ENCODE data around the gene NCMAP. TPM values are rescaled to one million over a fixed set of nuclear protein-coding genes. Genes with fewer than 3 reads are reported as not detected.

NCMAP gene
- total RNA-seq, 2 donors from 2014 or later, result not detected

DNA sequence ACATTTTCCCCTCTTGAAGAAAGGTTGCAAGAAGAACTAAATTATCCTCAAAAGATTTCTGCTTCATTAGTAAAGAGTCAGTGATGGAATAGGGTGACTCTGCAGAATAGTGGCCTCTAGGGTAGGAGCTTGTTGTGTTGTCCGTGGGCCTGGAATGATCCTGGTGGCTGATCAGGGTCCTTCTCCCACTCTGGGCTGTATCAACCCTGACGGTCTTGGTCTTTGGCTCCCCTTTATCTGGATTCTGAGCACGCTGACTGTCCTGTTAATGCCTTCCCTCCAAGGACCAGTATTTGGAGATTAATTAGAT lies 50.4 kb downstream of the NCMAP start:
- H3K4me3 Mint-ChIP-seq, result no peak overlapping the region
- no peak overlapping the region for H3K27ac Mint-ChIP-seq
- H3K27me3 Mint-ChIP-seq, result no peaks in the 10 kb centered on the region
- H3K9me3 Mint-ChIP-seq, result no peaks in the 10 kb centered on the region
- H3K36me3 Mint-ChIP-seq (ENCODE audit: low read depth), result no peaks in the 10 kb centered on the region
- no peak for ATAC-seq (replicated peaks)
- H3K4me1 Mint-ChIP-seq, result no peaks in the 10 kb centered on the region

DNA sequence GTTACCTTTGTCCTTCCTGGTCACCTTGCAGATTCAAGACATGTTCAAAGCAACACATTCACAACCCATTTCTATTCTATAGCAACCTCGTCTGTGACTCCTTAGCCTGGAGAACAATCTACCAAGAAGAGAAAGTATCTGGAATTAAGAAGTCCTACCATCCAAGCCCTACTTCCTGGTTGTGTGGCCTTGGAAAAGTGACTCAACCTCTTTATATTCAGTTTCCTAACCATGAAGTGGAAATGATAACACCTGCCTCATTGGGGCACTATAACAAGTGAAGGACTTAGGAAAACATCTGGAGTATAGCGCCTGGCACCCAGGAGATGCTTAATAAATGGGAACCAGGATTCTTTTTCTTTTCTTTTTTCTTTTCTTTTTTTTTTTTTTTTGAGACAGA lies 50.7 kb downstream of the NCMAP start:
- Mint-ChIP-seq H3K27ac (no peak overlapping the region), H3K4me1 (no peaks in the 10 kb centered on the region), H3K9me3 (no peaks in the 10 kb centered on the region), H3K4me3 (no peak overlapping the region), H3K27me3 (no peaks in the 10 kb centered on the region), H3K36me3 (ENCODE audit: low read depth) (no peaks in the 10 kb centered on the region)
- ATAC-seq (replicated peaks), result no peak

DNA sequence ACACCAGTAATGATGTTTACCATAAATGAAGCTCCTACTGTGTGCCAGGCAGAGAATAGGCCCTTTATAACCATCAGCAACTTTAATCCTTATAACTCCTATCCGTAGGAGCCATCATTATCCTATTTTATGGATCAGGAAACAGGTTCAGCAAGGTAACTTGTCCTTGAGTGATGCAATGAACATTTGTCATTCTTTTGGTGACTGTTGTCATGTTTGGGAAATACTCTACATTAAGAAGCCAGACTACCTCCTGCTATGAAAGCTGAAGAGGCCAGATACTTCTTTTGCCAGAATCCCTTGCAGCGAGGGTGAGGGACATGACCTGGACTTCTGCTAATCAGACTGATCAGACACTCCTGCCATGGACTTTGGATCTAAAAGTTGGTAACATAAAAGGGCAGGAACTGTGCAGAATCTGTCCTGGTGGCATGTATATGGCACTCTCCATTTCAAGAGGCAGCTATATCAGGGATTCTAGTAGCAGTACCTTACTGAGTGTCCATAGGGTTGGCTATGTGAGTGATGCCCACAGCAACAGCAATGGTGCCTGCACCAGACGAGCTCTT lies 54.1 kb downstream of the NCMAP start:
- Mint-ChIP-seq H3K9me3 (no peaks in the 10 kb centered on the region), H3K4me1 (no peaks in the 10 kb centered on the region), H3K36me3 (ENCODE audit: low read depth) (no peaks in the 10 kb centered on the region), H3K27ac (no peak overlapping the region), H3K4me3 (no peak overlapping the region), H3K27me3 (no peaks in the 10 kb centered on the region)
- no peak for ATAC-seq (replicated peaks)

DNA sequence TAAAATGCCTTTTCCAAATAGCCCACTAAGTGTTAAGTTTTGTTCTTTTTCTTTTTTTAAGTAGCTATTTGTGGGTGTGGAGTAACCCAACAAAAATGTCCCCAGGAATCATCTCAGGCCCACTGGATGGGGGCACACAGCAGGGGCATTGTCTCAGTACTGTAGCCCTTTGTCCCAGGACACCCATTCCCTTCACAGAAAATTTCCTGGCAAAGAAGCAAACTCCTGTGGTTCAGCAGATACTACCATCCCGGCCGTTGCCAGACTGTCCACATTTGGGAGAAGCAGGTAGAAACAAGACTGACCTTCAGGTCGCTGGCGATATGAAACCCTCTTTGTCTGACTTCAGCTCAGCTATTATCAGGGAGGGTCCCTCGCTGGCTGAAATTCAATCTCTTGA lies 63.5 kb downstream of the NCMAP start:
- Mint-ChIP-seq H3K9me3 (no peaks in the 10 kb centered on the region), H3K4me1 (no peaks in the 10 kb centered on the region), H3K4me3 (no peak overlapping the region), H3K27me3 (peaks cover 14% of the 10 kb centered on the region), H3K36me3 (ENCODE audit: low read depth) (no peaks in the 10 kb centered on the region), H3K27ac (no peak overlapping the region)
- no peak for ATAC-seq (replicated peaks)

DNA sequence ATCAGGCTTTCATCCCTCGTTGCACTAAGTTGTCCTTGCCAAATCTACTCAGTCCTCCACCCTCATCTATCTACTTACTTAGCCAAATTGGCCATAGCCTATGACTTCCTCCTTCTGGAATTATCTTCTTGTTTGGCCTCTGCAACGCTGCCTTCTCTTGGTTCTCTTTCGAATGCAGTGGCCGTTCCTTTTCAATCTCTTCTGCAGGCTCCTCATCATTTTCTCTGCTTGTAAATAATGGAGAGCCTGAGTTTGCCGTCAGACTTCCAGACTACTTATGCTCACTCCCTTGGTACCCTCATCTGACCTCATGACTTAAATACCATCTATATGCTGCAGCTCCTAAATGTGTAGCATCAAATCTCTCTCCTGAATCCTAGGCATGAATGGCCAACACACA lies 64.8 kb downstream of the NCMAP start:
- Mint-ChIP-seq H3K4me3 (no peak overlapping the region), H3K4me1 (no peaks in the 10 kb centered on the region), H3K27me3 (peaks cover 14% of the 10 kb centered on the region), H3K27ac (no peak overlapping the region), H3K9me3 (no peaks in the 10 kb centered on the region), H3K36me3 (ENCODE audit: low read depth) (no peaks in the 10 kb centered on the region)
- ATAC-seq (replicated peaks), result no peak

DNA sequence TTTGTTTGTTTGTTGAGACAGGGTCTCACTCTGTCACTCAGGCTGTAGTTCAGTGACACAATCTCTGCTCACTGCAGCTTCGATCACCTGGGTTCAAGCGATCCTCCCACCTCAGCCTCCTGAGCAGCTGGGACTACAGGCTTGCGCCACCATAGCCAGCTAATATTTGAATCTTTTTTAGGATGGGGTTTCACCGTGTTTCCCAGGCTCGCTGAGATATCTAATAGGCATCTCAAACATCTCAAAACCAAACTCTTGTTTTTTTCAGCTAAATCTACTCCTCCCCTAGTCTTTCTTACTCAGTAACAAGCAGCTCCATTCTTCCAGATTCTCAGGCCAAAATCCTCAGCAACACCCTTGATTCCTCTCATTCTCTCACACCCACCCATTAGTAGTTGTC lies 65.2 kb downstream of the NCMAP start:
- Mint-ChIP-seq H3K4me3 (no peak overlapping the region), H3K27me3 (peaks cover 14% of the 10 kb centered on the region), H3K27ac (no peak overlapping the region), H3K4me1 (no peaks in the 10 kb centered on the region), H3K36me3 (ENCODE audit: low read depth) (no peaks in the 10 kb centered on the region), H3K9me3 (no peaks in the 10 kb centered on the region)
- no peak for ATAC-seq (replicated peaks)

DNA sequence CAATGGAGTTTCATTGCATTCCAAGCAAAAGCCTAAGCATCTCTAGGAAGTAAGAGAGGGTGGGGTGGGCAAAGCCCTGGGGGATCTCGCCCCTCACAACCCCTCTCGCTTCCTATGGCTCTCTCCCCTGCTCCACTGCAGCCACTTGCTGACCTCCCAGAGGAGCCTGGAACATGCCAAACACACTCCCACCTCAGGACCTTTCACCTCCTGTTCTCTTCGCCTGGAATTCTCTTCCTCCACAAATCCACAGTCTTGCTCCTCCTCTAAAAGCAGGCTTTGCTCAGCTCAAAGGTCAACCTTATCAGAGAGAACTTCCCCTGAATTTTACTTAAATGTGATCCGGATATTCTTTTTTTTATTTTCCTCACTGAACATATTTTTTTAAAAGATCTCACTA lies 66.3 kb downstream of the NCMAP start:
- ATAC-seq (replicated peaks), result no peak
- H3K36me3 Mint-ChIP-seq (ENCODE audit: low read depth), result no peaks in the 10 kb centered on the region
- H3K9me3 Mint-ChIP-seq, result no peaks in the 10 kb centered on the region
- no peak overlapping the region for H3K27ac Mint-ChIP-seq
- no peaks in the 10 kb centered on the region for H3K4me1 Mint-ChIP-seq
- peaks cover 14% of the 10 kb centered on the region for H3K27me3 Mint-ChIP-seq
- H3K4me3 Mint-ChIP-seq, result no peak overlapping the region

DNA sequence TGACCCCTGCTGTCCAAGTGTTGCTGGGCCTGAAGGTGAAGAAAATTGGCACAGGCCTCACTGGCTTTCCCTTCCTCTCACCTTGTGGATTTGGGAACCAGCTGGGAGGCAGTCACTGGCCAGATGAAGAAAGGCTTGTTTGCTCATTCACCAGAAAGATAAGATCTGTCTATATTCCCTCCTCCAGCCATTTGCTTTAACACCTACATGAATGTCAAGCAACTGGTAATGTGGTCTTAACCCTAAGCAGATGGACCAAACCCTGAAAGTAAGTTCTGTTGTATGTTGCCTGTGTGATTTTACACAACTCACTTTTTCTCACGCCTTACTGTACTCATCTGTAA lies 76.9 kb downstream of the NCMAP start:
- no peaks in the 10 kb centered on the region for H3K9me3 Mint-ChIP-seq
- ATAC-seq (replicated peaks), result no peak
- no peaks in the 10 kb centered on the region for H3K27me3 Mint-ChIP-seq
- no peaks in the 10 kb centered on the region for H3K4me1 Mint-ChIP-seq
- no peaks in the 10 kb centered on the region for H3K36me3 Mint-ChIP-seq (ENCODE audit: low read depth)
- no peak overlapping the region for H3K4me3 Mint-ChIP-seq
- no peak overlapping the region for H3K27ac Mint-ChIP-seq

DNA sequence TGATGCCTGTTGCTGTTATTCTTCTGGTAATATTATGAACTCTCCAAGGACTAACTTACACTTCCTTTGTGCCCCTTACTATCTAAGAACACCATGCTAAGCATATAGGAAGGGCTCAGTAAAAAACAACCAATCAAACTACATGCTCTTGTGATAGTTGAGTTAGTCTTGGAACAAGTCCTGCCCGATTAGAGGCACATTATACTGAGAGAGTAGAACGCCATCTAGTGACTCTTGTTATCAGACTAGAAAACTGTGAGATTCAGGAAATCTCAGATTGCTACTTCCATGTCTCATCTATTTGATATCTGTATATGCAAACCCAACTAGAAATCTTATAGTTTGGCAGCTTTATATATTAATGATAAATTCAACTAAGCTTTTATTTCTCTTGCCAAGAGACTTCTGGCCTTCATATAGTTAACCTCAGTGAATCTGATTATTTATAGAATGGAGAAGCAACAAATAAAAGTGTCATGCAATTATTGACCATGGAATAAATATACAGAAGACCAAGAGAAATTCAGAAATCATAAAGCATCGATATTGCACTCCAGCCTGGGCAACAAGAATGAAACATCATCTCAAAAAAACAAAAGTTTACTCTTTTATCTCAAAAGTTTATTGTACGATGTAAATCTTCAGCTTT lies 79.4 kb downstream of the NCMAP start:
- Mint-ChIP-seq H3K27ac (no peak overlapping the region), H3K27me3 (no peaks in the 10 kb centered on the region), H3K4me1 (peaks cover 6% of the 10 kb centered on the region), H3K36me3 (ENCODE audit: low read depth) (no peaks in the 10 kb centered on the region), H3K9me3 (no peaks in the 10 kb centered on the region), H3K4me3 (no peak overlapping the region)
- ATAC-seq (replicated peaks), result peak; percentile 71

DNA sequence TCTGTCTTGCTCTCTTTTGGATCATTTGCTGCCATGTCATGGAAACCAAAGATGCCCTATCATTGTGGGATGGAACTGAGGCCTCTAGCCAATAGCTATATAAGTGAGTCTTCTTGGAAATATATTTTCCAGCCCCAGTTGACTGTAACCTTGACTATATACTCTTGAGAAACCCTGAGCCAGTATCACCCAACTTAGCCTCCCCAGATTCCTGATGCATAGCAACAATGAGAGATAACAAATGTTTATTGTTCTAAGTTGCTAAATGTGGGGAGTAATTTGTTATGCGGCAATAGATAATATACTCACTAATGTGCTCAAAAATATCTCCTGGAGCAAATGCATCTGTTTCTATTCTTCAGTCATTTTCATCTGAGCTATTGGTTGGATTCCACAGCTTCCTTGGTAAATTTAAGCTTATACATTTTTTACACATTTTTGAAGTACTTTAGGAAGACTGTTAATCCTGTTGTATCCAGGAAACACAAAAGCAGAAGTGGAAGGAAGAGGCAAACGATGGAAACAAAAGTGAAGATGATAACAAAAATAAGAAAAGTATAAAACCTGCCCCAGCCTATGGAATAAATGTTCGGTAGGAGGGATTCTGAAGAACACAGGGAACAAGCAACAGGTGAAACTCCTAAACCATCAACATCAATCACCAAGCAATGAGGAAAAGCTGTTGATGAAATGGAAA lies 80.9 kb downstream of the NCMAP start:
- Mint-ChIP-seq H3K36me3 (ENCODE audit: low read depth) (no peaks in the 10 kb centered on the region), H3K27me3 (no peaks in the 10 kb centered on the region), H3K27ac (no peak overlapping the region), H3K9me3 (no peaks in the 10 kb centered on the region), H3K4me3 (no peak overlapping the region), H3K4me1 (peaks cover 13% of the 10 kb centered on the region)
- no peak for ATAC-seq (replicated peaks)

DNA sequence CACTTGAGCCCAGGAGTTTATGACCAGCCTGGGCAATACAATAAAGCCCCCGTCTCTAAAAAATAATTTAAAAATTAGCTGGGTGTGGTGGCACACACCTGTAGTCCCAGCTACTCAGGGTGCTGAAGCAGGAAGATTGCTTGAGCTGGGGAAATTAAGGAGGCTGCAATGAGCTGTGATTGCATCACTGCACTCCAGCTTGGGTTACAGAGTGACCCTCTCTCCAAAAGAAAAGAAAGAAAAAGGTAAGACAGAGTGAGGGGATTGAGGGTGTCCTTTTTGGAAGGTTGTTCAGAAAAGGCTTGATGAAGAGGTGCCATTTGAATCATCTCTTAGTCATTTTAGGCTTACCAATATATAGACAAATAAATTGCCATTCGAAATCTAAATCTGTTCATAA lies 83.2 kb downstream of the NCMAP start:
- Mint-ChIP-seq H3K9me3 (no peaks in the 10 kb centered on the region), H3K4me3 (peak overlapping the region; percentile 1), H3K27me3 (no peaks in the 10 kb centered on the region), H3K36me3 (ENCODE audit: low read depth) (peaks cover 9% of the 10 kb centered on the region), H3K27ac (peak overlapping the region; percentile 3), H3K4me1 (peaks cover 13% of the 10 kb centered on the region)
- ATAC-seq (replicated peaks), result no peak

DNA sequence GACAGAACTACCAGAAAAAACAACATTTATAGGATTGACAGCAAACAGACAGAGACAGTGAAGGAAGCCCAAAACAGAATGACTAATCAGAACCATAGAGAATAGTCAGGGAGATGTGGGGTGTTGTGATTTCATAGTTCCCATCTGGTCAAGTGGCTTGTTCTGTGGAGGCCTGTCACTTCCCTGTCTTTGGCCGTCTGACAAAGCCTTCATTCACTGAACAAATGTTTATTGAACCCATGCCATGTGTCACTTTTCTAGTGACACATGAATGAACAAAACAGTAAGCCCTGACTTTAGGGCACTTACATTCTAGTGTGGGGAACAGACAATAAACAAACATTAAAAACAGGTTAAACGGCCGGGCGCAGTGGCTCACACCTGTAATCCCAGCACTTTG lies 84.0 kb downstream of the NCMAP start:
- Mint-ChIP-seq H3K9me3 (no peaks in the 10 kb centered on the region), H3K27ac (peak overlapping the region; percentile 3), H3K4me3 (peak overlapping the region; percentile 1), H3K36me3 (ENCODE audit: low read depth) (peaks cover 16% of the 10 kb centered on the region), H3K27me3 (no peaks in the 10 kb centered on the region), H3K4me1 (peaks cover 19% of the 10 kb centered on the region)
- no peak for ATAC-seq (replicated peaks)

DNA sequence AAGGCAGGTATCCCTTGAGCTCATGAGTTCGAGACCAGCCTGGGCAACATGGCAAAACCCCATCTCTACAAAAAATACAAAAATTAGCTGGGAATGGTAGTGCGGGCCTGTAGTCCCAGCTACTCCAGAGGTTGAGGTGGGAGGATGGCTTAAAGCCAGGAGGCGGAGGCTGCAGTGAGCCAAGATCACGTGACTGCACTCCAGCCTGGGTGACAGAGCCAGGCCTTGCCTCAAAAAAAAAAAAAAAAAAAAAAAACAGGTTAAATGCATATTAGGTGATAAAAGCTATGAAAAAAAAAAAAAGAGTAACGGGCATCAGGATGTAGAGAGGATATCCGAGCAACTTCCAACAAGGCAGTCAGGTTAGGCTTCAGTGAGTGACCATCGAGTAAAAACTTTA lies 84.4 kb downstream of the NCMAP start:
- no peaks in the 10 kb centered on the region for H3K27me3 Mint-ChIP-seq
- H3K9me3 Mint-ChIP-seq, result no peaks in the 10 kb centered on the region
- no peak overlapping the region for H3K27ac Mint-ChIP-seq
- peaks cover 23% of the 10 kb centered on the region for H3K4me1 Mint-ChIP-seq
- peaks cover 21% of the 10 kb centered on the region for H3K36me3 Mint-ChIP-seq (ENCODE audit: low read depth)
- ATAC-seq (replicated peaks), result no peak
- peak overlapping the region; percentile 89 for H3K4me3 Mint-ChIP-seq

DNA sequence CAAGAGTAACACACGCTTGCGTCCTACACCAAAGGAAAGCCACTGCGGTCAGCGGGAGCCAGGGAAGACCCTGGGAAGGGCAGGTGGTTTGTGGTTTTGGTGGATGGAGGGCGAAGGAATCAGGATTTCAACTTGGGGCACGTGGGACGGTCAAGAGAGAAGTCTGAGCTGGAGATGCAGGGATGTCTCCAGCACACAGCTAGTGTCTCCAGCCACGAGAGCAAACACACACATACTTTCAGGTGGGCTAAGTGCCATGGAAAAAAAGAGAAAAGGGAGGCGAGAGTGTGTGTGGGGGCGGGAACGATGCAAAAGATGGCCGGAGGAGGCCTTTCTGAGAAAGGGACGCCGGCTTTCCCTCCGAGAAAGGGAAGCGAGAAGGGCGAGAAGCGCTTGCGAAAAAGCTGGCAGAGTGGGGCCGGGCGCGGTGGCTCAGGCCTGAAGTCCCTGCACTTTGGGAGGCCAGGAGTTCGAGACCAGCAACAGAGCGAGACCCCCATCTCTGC lies 85.8 kb downstream of the NCMAP start:
- Mint-ChIP-seq H3K9me3 (no peaks in the 10 kb centered on the region), H3K4me3 (peak overlapping the region; percentile 89), H3K27me3 (no peaks in the 10 kb centered on the region), H3K27ac (peak overlapping the region; percentile 96), H3K36me3 (ENCODE audit: low read depth) (peaks cover 35% of the 10 kb centered on the region), H3K4me1 (peaks cover 27% of the 10 kb centered on the region)
- no peak for ATAC-seq (replicated peaks)
